Naive B cell (primary cell): Measurements from ENCODE around the gene BMP8A. TPM values are rescaled to one million over a fixed set of nuclear protein-coding genes. Genes with fewer than 3 reads are reported as not detected.
"Not testable (repeated sequence)": the region's sequence is repeated elsewhere in the genome, so short reads cannot be mapped to it uniquely, and the experiment has no call there.

Source experiments
- ATAC-seq, 2 donors: fragments of 150-1000 bp; cut with Tn5 transposase; 2 replicates each; pipeline ENCODE4 v1.10.0; 2021; ENCODE audit warnings: low read depth in 2 of 2, mild to moderate bottlenecking in 2 of 2, moderate library complexity in 2 of 2
- DNase-seq: peaks from one replicate; pipeline ENCODE4 v3.0.0; 2022
- H3K27ac Mint-ChIP-seq, 6 donors: one replicate each; pipeline ENCODE4 v1.8.0; 2020 to 2022; ENCODE audit warnings: mild to moderate bottlenecking in 6 of 6, mixed read lengths in 6 of 6, moderate library complexity in 5 of 6, inconsistent platforms in 2 of 6
- H3K27me3 Mint-ChIP-seq, 3 donors: one replicate each; pipeline ENCODE4 v1.8.0; 2021 to 2022; ENCODE audit warnings: mixed read lengths in 3 of 3, mild to moderate bottlenecking in 1 of 3
- H3K36me3 Mint-ChIP-seq, 2 donors: one replicate each; pipeline ENCODE4 v1.8.0; 2020 to 2022; ENCODE audit warnings: mixed read lengths in 2 of 2, inconsistent platforms in 1 of 2, mild to moderate bottlenecking in 1 of 2
- H3K4me1 Mint-ChIP-seq, 3 donors: one replicate each; pipeline ENCODE4 v1.8.0; 2020 to 2022; ENCODE audit warnings: mixed read lengths in 3 of 3, inconsistent platforms in 1 of 3, mild to moderate bottlenecking in 1 of 3, moderate library complexity in 1 of 3
- H3K4me3 Mint-ChIP-seq, 8 donors: one replicate each; pipeline ENCODE4 v1.8.0; 2020 to 2022; ENCODE audit warnings: mild to moderate bottlenecking in 8 of 8, mixed read lengths in 8 of 8, moderate library complexity in 8 of 8, inconsistent platforms in 2 of 8
- H3K9me3 Mint-ChIP-seq, 7 donors: one replicate each; pipeline ENCODE4 v1.8.0; 2020 to 2022; ENCODE audit warnings: mixed read lengths in 7 of 7, mild to moderate bottlenecking in 5 of 7, inconsistent platforms in 2 of 7, moderate library complexity in 1 of 7
- polyA plus RNA-seq, 6 donors: library from polyadenylated mRNA; unstranded; fragments of 300-500 nt; fragmentation: Illumina TruSeq; gene quantifications; one replicate each; pipeline ENCODE4 v1.2.3, GENCODE V29; 2021; ENCODE audit warnings: low read depth in 6 of 6

The BMP8A gene
- polyA plus RNA-seq, 6 donors from 2014 or later: 0.95 to 1.3 TPM; not detected in 4

GRCh38 chr1:39501666-39502065 is 10.2 kb downstream of the BMP8A start:
- peaks cover 0 to 8% (median under 1%) of the 10 kb centered on the region in 3 donors for H3K27me3 Mint-ChIP-seq
- peak overlapping the region in 2 of 6 donors; percentile 16 to 18 for H3K27ac Mint-ChIP-seq
- no peaks in the 10 kb centered on the region for H3K36me3 Mint-ChIP-seq
- ATAC-seq: no peak
- no peak for DNase-seq
- H3K9me3 Mint-ChIP-seq: no peaks in the 10 kb centered on the region
- peaks cover 0 to 8% (median 0%) of the 10 kb centered on the region in 3 donors for H3K4me1 Mint-ChIP-seq
- no peak overlapping the region for H3K4me3 Mint-ChIP-seq

- peaks cover 2 to 28% (median 6%) of the 10 kb centered on the region in 3 donors for H3K4me1 Mint-ChIP-seq
- not testable (repeated sequence) for H3K36me3 Mint-ChIP-seq, H3K27me3 Mint-ChIP-seq, ATAC-seq, H3K27ac Mint-ChIP-seq, H3K9me3 Mint-ChIP-seq, H3K4me3 Mint-ChIP-seq, DNase-seq
These were observed 13.0 kb downstream of the BMP8A start for GRCh38 chr1:39504436-39504835.

GRCh38 chr1:39505289-39505688 is 13.9 kb downstream of the BMP8A start:
- H3K4me1 Mint-ChIP-seq: peaks cover 6 to 35% (median 9%) of the 10 kb centered on the region in 3 donors
- no peaks in the 10 kb centered on the region for H3K9me3 Mint-ChIP-seq
- no peak overlapping the region for H3K27ac Mint-ChIP-seq
- DNase-seq (no peak), ATAC-seq (no peak)
- H3K27me3 Mint-ChIP-seq: peaks cover 0 to 5% (median 0%) of the 10 kb centered on the region in 3 donors
- no peaks in the 10 kb centered on the region for H3K36me3 Mint-ChIP-seq
- H3K4me3 Mint-ChIP-seq: no peak overlapping the region

DNA sequence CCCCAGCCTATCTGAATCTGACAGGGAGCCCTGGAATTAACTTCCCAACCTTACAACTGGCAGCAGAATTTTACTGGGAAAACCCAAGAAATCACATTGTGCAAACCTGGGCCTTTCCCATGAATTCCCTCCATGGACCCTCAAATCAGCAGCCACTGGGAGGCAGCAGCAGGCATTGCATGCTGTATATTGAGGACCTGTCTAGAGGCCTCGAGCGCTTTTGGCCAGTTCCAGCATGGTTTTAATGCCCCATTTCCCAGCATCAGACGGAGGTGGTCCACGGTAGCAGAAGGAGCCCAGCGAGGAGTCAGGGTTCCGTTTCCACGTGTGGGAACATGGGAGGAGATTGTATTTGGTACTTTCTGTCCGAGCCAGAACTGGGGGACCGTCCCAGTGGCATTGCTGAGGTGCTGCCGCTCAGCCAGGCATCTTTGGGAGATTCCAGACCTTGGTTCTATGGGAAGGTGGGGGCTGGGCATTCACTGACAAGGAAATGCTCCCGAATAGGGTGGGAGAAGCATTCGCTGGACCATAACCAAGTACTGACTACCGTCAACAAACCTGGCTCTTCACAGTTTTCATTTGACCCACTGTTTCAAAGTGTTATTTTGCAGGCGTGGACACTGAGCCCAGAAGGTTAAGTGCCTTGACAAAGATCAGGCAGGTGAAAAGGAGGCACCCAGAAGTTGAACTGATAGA is 15.9 kb downstream of the BMP8A start:
- H3K36me3 Mint-ChIP-seq: no peaks in the 10 kb centered on the region
- DNase-seq: no peak
- no peak overlapping the region for H3K27ac Mint-ChIP-seq
- peak overlapping the region in 2 of 8 donors; percentile 3 to 65 for H3K4me3 Mint-ChIP-seq
- H3K4me1 Mint-ChIP-seq: peaks cover 9 to 40% (median 11%) of the 10 kb centered on the region in 3 donors
- ATAC-seq: no peak
- peaks cover 0 to 5% (median 0%) of the 10 kb centered on the region in 3 donors for H3K27me3 Mint-ChIP-seq
- H3K9me3 Mint-ChIP-seq: no peaks in the 10 kb centered on the region

- ATAC-seq (no peak), DNase-seq (no peak)
- Mint-ChIP-seq H3K36me3 (no peaks in the 10 kb centered on the region), H3K4me3 (peak overlapping the region in 2 of 8 donors; percentile 73 to 88), H3K27ac (peak overlapping the region in 2 of 6 donors; percentile 71 to 94), H3K4me1 (peaks cover 9 to 40% (median 11%) of the 10 kb centered on the region in 3 donors), H3K27me3 (peaks cover 0 to 5% (median 0%) of the 10 kb centered on the region in 3 donors), H3K9me3 (no peaks in the 10 kb centered on the region)
These were observed 16.8 kb downstream of the BMP8A start for GRCh38 chr1:39508266-39508665.

- DNase-seq: no peak
- no peaks in the 10 kb centered on the region for H3K9me3 Mint-ChIP-seq
- peak overlapping the region in 7 of 8 donors; percentile 21 to 88 (median 71) for H3K4me3 Mint-ChIP-seq
- peaks cover 9 to 40% (median 11%) of the 10 kb centered on the region in 3 donors for H3K4me1 Mint-ChIP-seq
- H3K27ac Mint-ChIP-seq: peak overlapping the region in 5 of 6 donors; percentile 59 to 94 (median 90)
- ATAC-seq: no peak
- no peaks in the 10 kb centered on the region for H3K36me3 Mint-ChIP-seq
- H3K27me3 Mint-ChIP-seq: peaks cover 0 to 5% (median 0%) of the 10 kb centered on the region in 3 donors
These were observed 17.4 kb downstream of the BMP8A start for GRCh38 chr1:39508857-39509305.

GRCh38 chr1:39509360-39510009 is 18.0 kb downstream of the BMP8A start:
- peaks cover 0 to 5% (median 0%) of the 10 kb centered on the region in 3 donors for H3K27me3 Mint-ChIP-seq

GRCh38 chr1:39510570-39511186 is 19.2 kb downstream of the BMP8A start:
- H3K27ac Mint-ChIP-seq: peak overlapping the region in 1 of 6 donors; percentile 6
- not testable (repeated sequence) for H3K27me3 Mint-ChIP-seq, H3K36me3 Mint-ChIP-seq, DNase-seq, ATAC-seq, H3K9me3 Mint-ChIP-seq
- H3K4me3 Mint-ChIP-seq: peak overlapping the region in 3 of 8 donors; percentile 23 to 29 (median 24)
- H3K4me1 Mint-ChIP-seq: peaks cover 11 to 41% (median 12%) of the 10 kb centered on the region in 3 donors

More at GRCh38 chr1:39509360-39510009, 18.0 kb downstream of the BMP8A start:
- H3K27ac Mint-ChIP-seq: peak overlapping the region in 5 of 6 donors; percentile 59 to 94 (median 90)
- H3K36me3 Mint-ChIP-seq: no peaks in the 10 kb centered on the region
- DNase-seq: peak; percentile 15
- ATAC-seq: peak; percentile 13 to 29
- no peaks in the 10 kb centered on the region for H3K9me3 Mint-ChIP-seq
- H3K4me1 Mint-ChIP-seq: peaks cover 9 to 40% (median 11%) of the 10 kb centered on the region in 3 donors
- H3K4me3 Mint-ChIP-seq: peak overlapping the region; percentile 12 to 88 (median 70)

- H3K4me1 Mint-ChIP-seq: peaks cover 11 to 36% (median 12%) of the 10 kb centered on the region in 3 donors
- H3K27me3 Mint-ChIP-seq, H3K4me3 Mint-ChIP-seq, ATAC-seq, H3K9me3 Mint-ChIP-seq, H3K27ac Mint-ChIP-seq, DNase-seq, H3K36me3 Mint-ChIP-seq: not testable (repeated sequence)
These were observed 20.0 kb downstream of the BMP8A start for GRCh38 chr1:39511477-39511876.

DNA sequence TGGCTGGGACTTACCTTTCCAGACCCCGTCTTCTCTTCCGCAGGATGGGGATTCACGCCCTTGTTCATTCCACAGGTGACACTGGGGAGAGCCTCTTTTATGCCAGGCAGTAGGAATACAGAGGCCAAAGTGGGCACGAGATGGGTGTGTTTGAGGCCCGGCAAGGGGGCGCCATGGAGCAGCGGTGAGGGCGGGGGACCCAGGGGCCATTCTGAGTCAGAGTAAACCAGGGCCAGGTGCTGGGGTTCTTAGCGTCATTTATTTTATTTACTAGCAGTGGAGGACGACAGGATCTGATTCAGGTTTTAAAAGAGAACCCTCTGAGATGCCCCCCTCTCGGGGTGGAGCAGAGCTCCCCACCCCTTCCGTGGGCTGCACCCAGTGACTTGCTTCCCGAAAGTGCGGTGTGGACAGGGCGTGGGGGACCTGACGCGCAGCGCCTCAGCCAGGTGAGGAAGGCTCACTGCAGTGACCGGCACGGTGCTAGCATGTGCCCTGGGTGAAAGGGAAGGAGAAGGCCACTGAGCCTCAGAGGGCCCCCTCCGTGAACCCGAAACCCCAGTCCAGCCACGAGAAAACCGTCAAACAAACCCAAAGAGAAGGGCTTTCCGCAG is 20.9 kb downstream of the BMP8A start:
- not testable (repeated sequence) for H3K27ac Mint-ChIP-seq, DNase-seq, H3K4me3 Mint-ChIP-seq, H3K36me3 Mint-ChIP-seq, H3K27me3 Mint-ChIP-seq, H3K9me3 Mint-ChIP-seq
- peak; percentile 53 to 55 for ATAC-seq
- H3K4me1 Mint-ChIP-seq: peaks cover 11 to 33% (median 12%) of the 10 kb centered on the region in 3 donors

DNA sequence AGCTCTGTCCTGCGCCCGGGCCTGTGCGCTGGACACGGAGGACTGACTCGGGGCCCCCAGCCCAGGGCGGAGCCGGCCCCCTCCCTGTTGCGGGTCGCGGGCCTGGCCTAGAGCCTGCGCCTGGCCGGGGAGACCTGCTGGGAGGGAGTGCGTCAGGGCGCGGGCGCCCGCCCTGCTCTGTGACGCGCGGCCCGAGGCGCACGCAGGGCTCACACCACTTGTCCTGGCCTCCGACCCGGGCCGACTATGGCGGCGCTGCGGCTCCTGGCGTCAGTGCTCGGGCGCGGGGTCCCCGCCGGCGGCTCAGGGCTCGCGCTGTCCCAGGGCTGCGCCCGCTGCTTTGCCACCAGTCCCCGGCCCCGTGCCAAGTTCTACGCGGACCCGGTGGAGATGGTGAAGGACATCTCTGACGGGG is 23.3 kb downstream of the BMP8A start:
- H3K27me3 Mint-ChIP-seq, DNase-seq, H3K27ac Mint-ChIP-seq, H3K9me3 Mint-ChIP-seq, H3K36me3 Mint-ChIP-seq, H3K4me3 Mint-ChIP-seq: not testable (repeated sequence)
- peak; percentile 53 to 56 for ATAC-seq
- peaks cover 4 to 12% (median 6%) of the 10 kb centered on the region in 3 donors for H3K4me1 Mint-ChIP-seq

- peak overlapping the region in 1 of 6 donors; percentile 54 for H3K27ac Mint-ChIP-seq
These were observed 24.0 kb downstream of the BMP8A start for GRCh38 chr1:39515131-39516086.

More at GRCh38 chr1:39515131-39516086, 24.0 kb downstream of the BMP8A start:
- peak overlapping the region in 7 of 8 donors; percentile 42 to 79 (median 68) for H3K4me3 Mint-ChIP-seq
- ATAC-seq: peak; percentile 51 to 60
- H3K4me1 Mint-ChIP-seq, H3K9me3 Mint-ChIP-seq, DNase-seq, H3K27me3 Mint-ChIP-seq, H3K36me3 Mint-ChIP-seq: not testable (repeated sequence)
